GM18858 (cell line): ENCODE results near the gene TIMP1.

Source experiments
- ATAC-seq: cut with Tn5 transposase; IDR thresholded peaks from one replicate; pipeline ENCODE4 v1.9.1; 2021; ENCODE audit not compliant: unreplicated experiment

The TIMP1 gene

DNA sequence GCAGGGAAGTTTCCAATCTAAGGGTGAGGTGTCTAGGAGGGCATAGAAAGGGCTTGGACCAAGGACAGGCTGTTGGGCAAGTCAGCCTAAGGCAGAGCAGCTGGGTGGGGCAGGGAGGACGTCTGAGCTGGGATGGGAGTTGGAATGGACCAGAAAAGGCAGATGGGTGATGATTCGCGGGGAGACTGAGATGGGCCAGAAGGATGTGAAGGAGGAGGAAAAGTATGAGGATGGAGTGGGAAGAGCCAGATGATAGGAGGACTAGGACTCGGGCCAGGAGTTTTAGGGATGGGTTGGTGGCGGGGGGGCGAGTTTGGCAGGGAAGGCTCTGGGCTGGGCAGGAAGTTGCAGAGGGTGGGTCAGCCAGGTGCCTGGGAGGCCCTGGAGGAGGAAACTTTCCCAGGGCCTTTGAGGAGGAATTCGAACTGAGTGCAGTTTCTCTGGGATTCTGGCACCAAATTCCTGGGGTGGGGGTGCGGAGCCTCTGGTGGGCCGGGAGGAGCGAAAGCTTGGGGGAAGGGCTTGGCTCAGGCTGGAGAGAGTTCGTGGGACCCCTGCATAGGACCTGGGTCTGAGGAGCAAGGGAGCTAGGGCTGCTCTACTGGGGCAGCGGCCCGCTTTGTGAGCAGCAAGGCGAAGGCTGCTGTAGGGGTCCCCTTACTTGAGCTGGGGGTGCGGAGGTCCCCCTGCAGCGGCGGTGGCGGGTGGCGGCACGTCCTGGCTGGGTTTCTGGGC is 8.7 kb upstream of the TIMP1 start:
- ATAC-seq, result no peak

DNA sequence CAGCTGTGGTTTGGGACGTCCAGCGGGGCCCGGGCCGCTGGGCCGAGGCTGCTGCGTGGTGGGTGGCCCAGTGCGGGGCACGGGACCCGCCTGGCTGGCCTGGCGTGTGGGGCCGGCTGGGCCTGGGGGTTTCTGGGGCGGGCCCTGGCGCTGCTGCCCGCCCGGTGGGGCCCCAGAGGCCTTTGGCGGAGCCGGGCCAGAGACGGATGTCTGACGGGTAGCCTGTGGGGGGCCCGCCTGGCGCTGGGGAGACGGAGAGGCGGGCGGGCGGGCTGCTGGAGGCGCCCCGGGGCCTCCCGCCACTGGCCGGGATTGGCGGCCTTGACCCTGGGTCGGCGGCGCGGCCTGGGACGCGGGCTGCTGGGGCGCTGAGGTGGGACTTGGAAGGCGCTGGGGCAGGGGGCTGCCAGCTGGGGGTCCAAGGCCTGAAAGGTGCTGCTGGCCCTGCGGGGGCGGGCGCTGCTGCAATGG is 8.1 kb upstream of the TIMP1 start:
- no peak for ATAC-seq

DNA sequence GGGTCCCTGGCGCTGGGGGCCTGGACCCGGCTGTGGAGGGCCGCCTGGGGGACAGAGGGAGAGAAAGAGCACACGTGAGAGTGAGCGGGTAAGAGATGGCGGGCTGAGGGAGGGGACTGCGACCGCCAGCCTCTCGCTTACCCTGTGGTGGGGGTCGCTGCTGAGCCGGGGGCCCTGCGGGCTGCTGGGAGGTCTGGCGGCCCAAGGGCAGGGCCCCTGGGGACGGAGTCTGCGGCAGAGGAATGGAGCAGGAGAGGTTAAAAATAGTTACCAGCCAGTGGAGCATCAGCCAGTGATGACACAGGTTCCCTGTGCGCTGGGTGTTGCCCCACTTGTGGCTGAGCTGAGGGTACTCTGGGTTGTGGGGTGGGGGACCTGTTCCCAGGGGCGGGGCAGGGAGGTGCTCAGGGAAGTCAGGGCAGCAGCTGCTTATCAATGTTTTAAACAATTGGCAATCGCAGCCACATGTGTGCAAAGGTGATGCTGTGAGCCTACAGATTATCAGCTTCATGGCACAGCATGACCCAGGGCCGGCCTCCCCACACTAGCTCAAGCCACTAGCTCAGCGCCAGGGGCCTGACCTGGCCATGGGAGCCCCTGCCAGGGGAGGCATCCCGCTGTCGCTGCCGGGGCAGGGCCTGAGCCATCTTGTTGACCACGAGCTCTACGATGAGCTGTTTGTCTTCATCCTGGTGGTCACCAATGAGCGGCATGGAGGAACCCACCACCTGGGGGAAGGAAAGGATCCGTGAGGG is 7.5 kb upstream of the TIMP1 start:
- ATAC-seq, result no peak

DNA sequence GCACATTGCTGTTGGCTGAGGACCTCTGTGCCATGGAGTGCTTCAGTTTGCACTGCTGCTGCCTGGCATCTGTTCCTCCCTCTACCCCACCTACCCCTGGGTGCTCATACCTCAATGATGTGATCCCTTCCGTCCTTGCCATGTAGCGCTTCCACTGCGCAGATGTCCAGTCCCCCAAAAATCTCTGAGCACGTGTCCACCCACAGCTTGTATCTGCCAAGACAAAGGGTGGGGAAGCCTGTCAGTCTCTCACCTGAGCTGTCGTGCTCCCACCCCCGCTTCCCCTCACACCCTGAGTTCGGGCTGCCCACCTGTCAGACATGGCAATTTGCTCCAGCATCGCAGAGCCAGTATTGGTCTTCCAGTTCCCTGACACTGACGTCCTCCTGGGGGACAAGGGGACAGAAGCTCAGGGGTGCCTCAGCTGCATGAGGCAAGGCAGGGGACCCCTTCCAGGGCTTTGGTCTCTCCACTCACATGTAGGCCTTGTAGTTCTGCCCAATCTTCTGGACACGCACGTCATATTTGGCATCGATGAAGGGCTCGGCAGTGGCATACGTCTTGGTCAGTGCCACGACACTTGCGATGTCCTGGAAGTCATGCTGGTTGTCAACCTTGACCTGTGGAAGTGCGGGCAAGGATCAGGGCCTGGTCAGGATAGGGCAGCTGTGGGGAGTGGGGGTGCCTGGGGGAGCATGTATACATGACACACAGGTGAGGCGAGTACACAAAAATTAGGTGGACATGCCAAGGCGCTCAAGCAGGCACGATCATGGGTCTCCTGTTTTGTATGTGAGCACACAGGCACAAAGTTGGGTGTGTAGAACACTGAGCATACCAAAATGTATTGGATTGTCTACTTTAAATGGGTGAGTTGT is 6.0 kb upstream of the TIMP1 start:
- no peak for ATAC-seq

DNA sequence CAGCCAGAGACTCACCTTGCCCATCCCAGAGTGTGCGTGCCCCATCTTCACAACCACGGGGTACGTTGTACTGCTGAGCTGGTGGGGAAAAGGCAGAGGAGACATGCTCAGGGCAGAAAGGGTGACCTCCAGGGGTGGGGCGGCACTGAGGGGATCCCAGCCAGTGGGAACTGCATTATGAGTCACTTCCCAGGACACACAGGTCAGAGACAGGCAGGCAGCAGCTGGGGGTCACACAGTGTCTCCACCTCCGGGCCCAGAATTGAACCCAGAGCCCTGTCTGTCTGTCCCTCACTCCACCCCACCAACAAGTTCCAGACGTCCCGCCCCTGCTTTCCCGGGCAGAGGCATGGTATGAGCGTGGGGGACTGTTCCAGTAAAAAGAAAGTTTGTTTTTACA is 4.8 kb upstream of the TIMP1 start:
- no peak for ATAC-seq

DNA sequence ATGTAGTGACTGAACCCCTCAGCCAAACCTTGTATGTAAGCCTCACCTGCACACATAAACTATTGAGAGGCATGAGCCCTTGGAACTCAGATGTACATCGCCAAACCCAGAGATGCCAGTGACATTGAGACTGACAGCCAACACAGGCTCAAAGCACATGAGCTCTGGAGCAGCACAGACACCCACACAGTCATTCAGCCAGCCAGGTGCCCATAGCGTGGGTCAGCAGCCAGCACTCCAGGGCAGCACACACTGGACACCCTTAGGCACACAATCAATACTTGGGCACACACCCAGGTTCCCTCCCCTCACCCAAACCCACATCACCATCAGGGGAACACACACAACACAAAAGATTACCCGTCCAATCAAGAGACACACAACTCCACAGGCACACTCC is 4.3 kb upstream of the TIMP1 start:
- no peak for ATAC-seq

DNA sequence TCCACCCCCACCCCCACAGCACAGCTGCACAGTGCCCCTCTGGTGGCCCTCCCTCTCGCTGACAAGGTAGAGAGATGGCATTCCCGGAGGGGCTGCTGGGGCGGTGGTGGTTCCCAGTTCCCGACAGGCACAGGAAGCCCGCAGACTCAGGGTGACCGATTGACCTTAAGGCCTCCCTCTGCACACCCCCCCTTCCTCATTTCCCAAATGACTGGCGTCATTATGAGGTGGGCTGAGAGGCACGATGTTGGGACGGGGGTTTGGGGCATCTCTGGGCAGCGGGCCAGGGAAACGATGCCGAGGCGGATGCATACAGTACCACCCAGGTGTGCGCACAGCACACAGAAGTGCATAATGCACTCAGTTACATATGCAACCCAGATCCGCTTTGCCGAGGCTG is 3.5 kb upstream of the TIMP1 start:
- no peak for ATAC-seq

DNA sequence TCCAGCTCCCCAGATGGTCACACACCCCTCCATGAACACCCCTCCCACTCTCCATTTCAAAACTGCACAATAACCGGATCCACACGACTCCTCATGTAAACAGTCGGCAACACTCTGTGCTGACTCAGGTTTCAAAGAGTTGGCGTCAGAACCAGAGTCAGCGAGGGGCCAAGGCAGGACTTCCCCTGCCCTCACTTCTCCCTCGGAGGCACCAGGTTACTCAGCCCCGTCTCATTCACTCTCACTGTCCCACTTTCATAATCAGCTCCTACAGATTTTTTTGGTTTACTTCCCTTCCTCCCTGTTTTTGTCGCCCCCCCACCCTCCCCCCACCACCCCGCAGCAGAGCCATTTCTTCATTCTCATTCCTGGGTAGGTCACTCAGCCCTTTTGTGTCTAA is 2.7 kb upstream of the TIMP1 start:
- no peak for ATAC-seq

DNA sequence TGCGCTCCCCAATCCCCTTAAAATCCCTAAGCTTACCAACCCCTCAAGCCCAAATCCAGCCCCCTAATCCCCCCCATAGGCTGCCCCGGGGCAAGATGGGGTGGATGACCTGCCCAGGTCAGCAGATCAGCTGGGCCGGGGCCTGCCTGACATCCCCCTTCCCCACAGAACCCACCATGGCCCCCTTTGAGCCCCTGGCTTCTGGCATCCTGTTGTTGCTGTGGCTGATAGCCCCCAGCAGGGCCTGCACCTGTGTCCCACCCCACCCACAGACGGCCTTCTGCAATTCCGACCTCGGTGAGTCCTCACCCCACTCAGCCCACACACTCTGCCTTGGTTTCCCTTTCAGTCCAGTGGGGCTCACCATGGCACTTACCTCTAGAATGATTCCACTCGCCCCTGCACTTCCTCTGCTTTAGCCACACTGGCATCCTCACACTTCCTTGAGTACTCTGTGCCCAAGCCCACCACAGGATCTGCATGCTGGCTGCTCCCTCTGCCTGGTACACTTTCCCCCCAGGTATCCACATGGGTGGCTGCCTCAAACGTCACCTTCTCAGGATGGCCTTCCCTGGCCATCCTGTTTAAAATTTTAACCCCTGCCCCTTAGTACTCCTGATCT is 1.1 kb downstream of the TIMP1 start:
- no peak for ATAC-seq

DNA sequence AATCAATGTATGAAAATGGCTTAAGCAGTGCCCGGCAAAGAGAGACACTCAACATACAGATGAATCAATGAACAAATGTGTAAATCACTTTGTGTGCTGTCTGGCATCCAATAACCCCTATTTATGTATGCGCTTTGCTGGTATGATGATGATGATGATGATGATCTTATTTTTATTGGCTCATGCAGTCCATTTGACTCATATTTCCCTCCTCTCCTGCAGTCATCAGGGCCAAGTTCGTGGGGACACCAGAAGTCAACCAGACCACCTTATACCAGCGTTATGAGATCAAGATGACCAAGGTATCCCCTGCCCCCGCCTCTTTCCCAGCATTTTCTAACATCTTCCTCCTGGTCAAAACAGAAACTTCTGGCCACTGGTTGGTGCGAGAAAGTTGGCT is 2.5 kb downstream of the TIMP1 start:
- no peak for ATAC-seq

DNA sequence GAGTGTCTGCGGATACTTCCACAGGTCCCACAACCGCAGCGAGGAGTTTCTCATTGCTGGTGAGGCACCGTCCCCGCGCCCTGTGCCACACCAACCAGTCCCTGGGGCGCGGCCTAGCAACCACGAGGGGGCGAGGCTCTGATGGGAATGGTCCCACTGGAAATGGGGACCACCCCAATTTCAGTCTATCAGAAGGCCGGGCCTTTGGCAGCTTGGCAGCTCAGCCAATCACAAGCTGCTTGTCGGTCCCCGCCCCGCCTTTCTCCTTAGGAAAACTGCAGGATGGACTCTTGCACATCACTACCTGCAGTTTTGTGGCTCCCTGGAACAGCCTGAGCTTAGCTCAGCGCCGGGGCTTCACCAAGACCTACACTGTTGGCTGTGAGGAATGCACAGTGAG is 3.0 kb downstream of the TIMP1 start:
- no peak for ATAC-seq

DNA sequence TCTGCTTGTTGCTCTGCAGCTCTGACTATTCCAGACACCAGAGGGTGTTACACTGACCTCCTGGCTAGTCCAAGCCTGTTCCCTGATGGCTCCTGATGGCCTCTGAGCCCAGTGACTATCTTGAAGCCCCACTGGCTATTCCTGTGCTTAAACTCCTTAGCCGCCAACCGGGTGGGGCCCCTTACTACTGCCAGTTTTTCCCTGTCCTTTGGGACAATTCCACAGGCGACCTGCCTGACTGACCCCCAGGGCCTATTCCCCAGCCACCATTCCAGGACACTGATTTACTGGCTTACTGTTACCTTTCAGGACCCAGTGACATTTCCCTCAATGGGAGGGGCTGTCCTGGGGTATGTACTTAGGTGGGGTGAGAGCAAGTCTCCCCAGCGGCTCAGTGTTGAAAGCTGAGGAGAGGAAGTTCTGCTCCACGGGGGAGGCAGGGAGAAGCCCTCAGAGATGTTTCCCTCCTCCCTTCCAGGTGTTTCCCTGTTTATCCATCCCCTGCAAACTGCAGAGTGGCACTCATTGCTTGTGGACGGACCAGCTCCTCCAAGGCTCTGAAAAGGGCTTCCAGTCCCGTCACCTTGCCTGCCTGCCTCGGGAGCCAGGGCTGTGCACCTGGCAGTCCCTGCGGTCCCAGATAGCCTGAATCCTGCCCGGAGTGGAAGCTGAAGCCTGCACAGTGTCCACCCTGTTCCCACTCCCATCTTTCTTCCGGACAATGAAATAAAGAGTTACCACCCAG is 4.0 kb downstream of the TIMP1 start:
- ATAC-seq, result no peak

DNA sequence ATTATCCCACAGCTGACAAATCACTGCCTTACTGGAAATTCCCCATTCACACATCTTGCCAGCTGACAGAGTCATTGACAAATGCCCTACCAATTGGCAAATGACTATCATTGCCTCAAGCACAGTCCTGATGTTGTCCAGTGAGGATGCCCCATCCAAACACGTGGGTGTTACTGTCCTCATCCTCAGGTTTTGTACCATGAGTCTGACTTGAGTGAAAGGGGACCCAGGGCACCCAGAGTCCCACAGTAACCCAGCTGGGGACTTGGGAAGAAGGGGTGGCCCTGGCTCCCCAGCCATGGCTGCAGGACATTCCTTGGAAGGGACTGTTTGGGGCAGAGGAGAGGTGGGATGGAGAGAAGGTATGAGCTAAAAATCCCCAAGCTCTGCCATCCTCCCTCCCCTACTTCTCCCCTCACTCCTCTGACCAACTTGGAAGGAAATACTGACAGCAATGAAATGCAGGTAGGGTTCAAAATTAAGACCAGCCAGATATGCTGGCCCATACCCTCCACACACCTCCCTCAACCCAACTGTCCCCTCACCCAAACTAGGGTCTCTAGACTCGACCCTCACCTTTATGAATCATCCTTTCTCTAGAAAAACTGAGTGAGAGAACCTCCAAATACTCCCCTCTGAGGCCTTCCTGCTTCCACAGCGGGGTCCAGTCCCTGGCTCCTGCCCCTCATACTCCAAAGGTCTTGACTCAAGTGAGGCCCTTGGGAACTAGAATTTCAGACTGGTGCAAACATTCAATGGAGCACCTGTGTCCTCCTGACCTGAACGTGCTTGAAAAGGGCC is 5.1 kb downstream of the TIMP1 start:
- ATAC-seq, result no peak

DNA sequence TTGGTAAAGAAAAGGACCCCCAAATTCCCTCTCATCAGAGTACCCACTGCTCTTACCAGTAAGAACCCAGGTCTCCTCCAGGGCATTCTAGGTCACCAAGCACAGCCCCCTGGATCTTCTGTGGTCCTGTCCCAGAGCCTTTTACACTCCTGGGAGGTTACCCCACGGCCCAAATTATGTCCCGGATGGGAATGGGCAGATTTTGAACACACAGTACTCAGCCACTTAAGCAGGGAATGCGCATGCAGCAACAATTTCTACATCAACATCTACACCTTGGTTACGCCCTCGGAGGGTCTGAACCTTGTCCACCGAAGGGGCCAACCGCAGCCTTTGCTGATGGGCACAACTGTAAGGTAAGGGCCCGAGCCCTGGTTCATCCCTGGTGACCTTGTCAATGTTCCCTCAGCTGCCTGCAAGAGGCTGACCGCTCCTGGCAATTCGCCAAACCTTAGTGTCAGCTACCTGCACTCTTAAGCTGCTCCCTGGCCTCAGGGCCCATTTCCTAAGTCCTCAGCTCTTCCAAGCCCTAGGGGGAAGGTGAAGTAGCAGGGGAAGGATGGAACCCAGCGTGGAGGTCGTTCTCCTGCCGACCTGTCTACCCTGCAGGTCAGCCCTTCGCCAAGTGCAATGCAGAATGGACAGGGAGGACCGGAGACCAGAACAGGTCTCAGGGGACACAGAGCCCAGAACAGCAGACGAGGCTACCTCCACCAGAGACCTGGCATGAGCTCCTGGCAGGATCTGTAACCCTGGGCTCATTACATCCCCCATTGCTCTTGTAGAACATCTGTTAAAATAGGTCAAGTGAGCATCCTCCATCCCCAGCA is 5.9 kb downstream of the TIMP1 start:
- no peak for ATAC-seq

DNA sequence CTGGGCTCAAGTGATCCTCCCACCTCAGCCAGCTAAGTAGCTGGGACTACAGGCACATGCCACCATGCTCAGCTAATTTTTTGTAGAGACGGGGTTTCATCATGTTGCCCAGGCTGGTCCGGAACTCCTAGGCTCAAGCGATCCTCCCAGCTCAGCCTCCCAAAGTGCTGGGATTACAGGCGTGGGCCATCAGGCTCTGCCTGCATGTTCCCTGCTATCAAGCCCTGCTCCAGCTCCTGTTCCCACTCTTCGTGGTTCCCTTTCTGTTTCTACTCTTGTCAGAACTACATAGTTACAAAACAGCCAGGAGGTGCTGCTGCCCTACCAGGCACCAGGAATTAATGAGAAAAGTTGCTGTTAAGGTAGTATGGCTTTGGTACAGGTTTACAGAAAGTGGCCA is 8.7 kb downstream of the TIMP1 start:
- no peak for ATAC-seq

DNA sequence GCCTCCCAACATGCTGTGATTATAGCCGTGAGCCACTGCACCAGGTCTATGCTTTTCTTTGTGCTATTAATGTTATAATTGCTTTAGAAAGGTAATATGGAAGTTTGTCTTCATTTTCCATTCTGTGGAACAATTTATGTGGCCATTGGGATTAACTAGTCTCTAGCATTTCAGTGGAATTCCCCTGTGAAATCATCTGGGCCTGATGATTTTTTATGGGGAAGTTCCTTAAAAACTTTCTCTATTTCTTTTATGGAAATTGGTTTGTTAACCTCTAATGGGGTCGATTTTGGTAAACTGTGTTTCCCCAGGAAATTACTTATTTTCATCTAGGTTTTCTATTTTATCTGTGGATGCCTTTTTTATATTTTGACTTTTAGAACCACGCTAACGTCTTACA is 11.3 kb downstream of the TIMP1 start:
- ATAC-seq, result no peak

DNA sequence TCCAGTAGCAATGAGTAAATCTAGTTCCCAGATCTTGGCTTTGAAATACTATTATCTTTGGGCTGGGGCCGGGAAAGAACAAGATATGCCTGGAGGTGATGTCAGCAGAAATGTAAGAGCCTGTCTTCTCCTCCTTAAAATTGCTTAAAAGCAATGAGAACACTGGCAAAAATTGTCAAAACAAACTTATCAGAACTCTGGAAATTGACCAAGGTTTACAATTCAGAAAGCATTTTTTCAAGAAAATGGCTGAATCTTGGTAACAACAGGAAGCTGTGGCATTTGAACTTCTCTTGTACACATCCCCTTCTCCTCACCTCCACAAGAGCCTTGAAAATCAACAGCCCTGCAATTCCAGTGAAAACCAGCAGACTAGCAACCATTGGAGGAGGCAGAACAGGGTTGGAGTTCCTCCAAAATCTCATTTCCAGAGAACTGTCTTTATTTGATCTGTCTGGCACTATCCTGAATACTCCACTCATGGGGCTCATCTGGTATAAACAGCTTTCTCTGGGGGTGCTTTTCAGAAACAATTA is 13.5 kb downstream of the TIMP1 start:
- no peak for ATAC-seq

DNA sequence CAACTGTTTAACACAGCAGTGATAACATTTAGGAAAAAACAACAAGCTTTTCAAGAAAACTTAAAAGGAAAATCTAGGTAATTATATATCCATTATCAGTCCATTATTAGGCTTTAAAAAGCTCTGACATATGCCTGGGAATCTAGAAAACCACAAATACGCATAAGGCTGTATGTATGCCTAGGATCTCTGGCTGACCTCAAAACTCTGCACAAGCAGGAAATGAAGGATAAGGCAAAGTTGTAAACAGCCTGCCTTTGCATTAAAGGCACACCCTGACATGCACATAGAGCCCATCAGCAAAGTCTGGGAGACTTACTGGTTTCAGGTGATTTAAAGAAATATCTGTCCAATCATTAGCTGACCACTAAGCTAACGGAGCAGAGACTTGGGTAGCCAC is 14.0 kb downstream of the TIMP1 start:
- ATAC-seq, result no peak

DNA sequence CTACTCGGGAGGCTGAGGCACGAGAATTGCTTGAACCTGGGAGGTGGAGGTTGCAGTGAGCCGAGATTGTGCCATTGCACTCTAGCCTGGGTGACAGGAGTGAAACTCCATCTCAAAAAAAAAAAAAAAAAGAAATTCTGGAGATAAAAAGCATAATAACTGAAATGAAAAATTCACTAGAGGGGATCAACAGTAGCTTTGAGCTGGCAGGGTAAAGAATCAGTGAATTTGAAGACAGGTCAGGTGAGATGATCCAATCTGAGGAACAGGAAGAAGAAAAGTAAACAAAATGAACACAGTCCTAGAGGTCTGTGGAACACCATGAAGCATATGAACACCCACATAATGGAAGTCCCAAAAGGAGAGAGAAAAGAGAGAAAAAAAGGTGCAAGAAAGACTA is 15.0 kb downstream of the TIMP1 start:
- no peak for ATAC-seq
